Measurements from ENCODE around the gene AMN.

AMN gene

GRCh38 chr14:102957222-102957621 is 34.8 kb downstream of the AMN start:
- no peak for TF ChIP-seq CTCF (IDR thresholded peaks at IDR 0.05; ENCODE audit: low read depth, low read length)

GRCh38 chr14:102958461-102958860 is 36.0 kb downstream of the AMN start:
- DNase-seq (ENCODE audit: extremely low read depth, low read depth): no peak
- no peak for TF ChIP-seq CTCF (IDR thresholded peaks at IDR 0.05; ENCODE audit: low read depth, low read length)

More at GRCh38 chr14:102957222-102957621, 34.8 kb downstream of the AMN start:
- no peak for DNase-seq (ENCODE audit: extremely low read depth, low read depth)

GRCh38 chr14:102962111-102962627 is 39.7 kb downstream of the AMN start:
- no peak for DNase-seq (ENCODE audit: extremely low read depth, low read depth)
- TF ChIP-seq CTCF (IDR thresholded peaks at IDR 0.05; ENCODE audit: low read depth, low read length): no peak

- TF ChIP-seq CTCF (IDR thresholded peaks at IDR 0.05; ENCODE audit: low read depth, low read length): no peak
- no peak for DNase-seq (ENCODE audit: extremely low read depth, low read depth)
Observed at GRCh38 chr14:102964152-102964730, 41.8 kb downstream of the AMN start.

GRCh38 chr14:102965282-102965681 is 42.8 kb downstream of the AMN start:
- no peak for DNase-seq (ENCODE audit: extremely low read depth, low read depth)
- TF ChIP-seq CTCF (IDR thresholded peaks at IDR 0.05; ENCODE audit: low read depth, low read length): no peak

- DNase-seq (ENCODE audit: extremely low read depth, low read depth): no peak
- TF ChIP-seq CTCF (IDR thresholded peaks at IDR 0.05; ENCODE audit: low read depth, low read length): no peak
Observed at GRCh38 chr14:102965971-102966655, 43.6 kb downstream of the AMN start.

Measured in AG09319 (cell line).